GM18519 (cell line): Measurements from ENCODE around the gene PLPPR1.
"Not testable (repeated sequence)": the region's sequence is repeated elsewhere in the genome, so short reads cannot be mapped to it uniquely, and the experiment has no call there.

Experiments
- ATAC-seq: cut with Tn5 transposase; IDR thresholded peaks from one replicate; pipeline ENCODE4 v1.9.1; 2021; ENCODE audit warnings: mild to moderate bottlenecking, moderate library complexity; ENCODE audit not compliant: unreplicated experiment, low FRiP score

The PLPPR1 gene

DNA sequence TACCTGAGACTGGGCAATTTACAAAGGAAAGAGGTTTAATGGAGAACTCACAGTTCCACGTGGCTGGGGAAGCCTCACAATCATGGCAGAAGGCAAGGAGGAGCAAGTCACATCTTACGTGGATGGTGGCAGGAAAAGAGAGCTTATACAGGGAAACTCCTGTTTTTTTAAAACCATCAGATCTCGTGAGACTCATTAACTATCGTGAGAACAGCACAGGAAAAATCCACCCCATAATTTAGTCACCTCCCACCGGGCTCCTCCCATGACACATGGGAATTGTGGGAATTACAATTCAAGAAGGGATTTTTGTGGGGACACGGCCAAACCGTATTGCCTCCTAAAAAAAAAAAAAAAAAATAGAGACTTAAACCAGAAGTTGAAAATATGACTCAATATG, 11.1 kb downstream of the PLPPR1 start:
- not testable (repeated sequence) for ATAC-seq

DNA sequence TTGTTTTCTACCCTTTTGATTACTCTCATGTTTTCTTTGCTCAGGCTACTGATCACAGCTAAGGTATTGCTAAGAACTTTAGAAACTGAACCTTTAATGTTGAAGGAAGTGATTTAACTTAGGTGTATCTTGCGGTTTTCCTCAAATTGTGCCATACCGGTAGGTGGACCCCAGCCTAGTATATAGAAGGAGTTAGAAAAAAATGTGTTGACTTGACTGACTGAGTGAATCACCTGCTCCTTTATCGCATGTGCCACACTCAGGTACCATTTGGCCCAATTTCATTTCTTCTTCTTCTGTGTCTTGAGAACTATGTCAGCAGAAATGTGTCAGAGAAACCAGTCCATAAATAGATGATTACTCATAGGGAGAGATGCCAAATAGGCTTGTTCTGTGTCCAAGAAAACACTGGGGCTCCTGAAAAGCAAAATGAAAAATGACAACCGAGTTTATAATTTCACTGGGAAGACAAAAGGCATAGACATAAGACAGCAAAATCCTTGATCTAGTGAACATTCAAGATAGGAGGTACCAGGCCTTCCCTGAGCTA, 19.4 kb downstream of the PLPPR1 start:
- ATAC-seq = no peak

DNA sequence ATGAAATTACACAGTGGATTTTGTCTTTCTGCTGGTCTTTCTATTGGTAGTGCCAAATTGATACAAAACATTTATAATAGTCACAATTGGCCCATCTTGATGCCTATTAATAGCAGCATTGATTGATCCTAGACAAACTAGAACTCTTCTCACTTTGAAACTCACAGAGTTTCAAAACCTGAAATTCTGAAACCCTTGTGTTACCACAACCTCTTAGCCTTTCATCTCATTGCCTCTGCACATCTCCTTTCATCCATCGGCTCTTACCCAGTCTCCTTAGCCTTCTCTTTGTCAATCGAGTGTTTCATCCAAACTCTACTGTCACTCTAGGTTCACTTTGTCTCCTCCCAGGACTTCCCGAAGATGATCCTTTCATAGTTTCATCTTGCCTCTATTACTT, 22.1 kb downstream of the PLPPR1 start:
- ATAC-seq = no peak

DNA sequence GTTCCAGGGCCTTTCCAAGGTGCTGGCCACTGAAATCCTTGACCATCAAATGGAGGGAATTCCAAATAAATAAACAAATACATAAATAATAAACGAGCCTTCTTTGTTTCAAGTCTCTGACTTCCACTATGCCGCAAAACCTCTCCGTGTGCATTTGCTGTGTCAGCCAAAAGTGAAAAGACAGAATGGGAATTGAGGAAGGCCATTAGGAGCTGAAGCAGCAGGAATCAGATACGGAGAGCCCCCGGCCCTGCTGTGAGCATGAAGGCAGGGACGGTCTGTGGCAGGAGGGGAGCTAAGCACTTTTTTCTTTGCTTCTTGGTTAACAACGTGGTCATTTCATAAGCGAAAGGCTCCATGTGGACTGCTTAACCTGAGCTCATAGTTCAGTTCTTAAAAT, 26.1 kb downstream of the PLPPR1 start:
- ATAC-seq = no peak

DNA sequence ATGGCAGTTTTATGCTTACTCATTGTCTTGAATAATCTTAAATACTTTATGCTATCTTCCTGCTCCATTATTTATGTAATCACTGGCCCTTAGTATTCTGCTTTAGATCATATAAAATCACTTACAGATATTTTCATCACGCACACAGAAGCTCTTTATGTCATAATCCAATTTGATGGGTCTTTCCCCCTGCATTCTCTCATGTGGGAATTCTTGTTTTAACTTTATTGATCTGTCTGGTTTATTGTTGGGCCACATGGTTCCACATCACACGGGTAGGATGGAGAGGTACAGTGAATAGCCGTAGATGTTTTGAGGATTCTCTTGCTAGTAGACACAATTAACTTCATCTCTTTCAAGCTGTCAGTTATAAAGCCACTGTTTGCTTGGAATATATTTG, 27.0 kb downstream of the PLPPR1 start:
- ATAC-seq = no peak

DNA sequence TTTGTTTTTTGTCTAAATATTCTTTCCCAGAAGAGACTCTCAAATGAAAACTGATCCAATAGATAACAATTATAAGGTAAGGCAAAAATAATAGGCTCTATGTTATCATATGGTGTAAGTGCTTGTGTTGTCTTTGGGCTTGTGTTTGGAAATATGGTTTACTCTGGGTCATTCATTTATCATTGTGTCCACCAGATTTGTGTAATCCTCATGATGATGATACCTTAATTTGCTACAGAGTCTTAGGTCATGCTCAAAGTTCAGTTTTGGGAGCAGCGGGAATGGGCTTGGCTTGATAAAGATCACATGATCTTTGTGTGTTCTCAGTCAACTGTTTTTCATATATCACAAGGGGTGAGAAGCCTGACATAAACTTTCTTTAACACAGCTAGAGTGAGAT, 34.2 kb downstream of the PLPPR1 start:
- ATAC-seq = no peak

DNA sequence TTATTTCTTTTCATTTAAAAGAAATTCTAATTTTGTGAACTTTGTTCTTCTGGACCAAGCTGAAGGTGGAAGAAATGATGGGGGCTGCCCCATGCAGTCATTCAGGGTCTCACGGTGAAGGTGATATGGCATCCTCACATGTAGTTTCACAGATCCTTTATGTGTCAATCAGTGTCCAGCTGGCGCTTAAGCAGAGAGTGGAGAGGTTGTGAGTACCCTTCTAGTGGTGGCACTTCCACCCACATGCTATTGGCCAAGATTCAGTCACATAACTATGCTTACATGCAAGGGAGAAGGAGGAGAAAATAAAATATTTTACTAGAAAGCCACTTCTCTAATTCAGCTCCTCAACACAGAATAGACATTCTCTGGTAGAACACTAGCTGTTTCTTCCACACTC, 34.7 kb downstream of the PLPPR1 start:
- no peak for ATAC-seq

DNA sequence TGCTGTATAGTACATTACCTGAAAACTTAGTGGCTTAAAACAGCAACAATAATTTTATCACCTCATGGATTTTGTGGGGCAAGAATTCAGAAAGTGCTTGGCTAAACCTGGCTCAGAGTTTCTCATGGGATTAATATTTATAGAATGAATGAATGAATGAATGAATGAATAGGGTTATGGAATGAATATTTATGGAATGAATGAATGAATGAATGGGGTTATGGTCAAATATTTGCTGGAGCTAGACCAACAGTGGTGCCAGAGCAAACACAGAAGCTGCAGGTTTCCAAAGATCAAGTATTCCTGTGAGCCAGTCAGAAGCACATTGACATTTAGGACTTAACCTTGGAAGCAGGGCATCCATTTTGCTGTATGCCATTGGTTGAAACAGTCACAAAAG, 35.7 kb downstream of the PLPPR1 start:
- ATAC-seq = no peak

DNA sequence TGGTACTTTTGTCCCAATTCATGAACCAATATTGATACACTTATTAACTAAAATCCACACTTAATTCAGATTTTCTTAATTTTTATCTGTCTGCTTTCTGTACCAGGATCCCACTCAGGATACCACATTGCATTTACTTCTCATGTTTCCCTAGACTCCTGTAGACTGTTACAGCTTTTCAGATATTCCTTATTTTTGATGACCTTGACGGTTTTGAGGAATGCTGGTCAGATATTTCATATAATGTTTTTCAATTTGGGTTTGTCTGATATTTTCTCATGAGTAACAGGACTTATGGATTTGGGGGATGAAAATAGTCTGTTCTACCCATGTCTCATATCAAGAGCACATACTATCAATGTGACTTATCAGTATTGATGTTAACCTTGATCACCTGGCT, 37.4 kb downstream of the PLPPR1 start:
- ATAC-seq = no peak

DNA sequence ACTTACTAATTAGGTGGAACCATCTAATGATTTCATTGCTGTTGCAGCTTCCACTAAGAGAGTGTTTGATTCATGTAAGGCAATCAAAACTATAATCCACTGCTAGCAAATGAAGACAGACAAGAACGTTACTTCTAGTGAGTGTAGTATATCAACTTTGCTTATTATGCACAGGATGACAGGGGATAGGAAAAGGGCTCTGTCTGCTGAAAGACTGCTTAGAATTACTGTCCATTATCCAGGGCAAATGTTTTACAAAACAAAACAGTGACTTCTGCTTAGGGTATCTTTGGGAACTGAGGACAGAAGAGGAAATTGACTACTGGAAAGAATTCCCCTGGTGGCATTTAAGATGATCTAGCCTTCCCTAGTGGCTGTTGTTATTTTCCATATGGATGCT, 40.2 kb downstream of the PLPPR1 start:
- ATAC-seq = no peak

DNA sequence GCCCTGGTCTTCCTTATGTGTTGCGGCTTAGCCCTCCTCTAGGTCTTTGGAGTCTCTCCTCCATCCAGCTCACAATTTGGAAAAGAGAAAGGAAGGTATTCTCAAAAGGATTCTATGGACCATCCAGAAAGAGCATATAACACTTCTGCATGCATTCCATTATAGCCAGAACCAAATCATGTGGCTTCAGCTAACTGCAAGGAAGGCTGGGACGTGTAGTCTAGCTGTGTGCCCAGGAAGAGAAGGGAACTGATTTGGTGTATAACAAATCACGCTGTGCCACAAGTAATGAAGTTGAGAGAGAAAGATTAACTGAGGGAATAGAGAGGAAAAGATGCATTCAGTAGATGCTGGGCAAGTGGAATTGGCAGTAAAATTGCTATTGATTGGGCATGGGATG, 43.7 kb downstream of the PLPPR1 start:
- ATAC-seq = no peak

DNA sequence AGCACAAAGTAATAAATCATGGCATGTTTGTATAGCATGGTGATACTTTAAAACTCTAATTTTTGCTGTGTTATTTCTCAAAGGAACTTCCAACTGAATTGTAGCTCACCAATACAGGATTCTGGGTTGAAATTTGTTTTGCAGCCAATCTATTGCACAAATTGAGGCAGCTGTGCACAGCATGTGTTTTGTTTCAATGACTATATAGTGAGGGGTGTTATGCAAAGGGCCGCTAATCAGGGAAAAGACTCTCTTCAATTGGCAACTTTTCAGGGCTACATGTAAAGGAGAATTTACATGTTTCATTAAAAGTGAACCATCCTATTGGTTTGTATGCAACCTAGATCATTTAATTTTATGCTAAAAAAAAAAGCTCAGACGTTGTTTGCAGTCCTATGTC, 44.6 kb downstream of the PLPPR1 start:
- ATAC-seq = no peak

DNA sequence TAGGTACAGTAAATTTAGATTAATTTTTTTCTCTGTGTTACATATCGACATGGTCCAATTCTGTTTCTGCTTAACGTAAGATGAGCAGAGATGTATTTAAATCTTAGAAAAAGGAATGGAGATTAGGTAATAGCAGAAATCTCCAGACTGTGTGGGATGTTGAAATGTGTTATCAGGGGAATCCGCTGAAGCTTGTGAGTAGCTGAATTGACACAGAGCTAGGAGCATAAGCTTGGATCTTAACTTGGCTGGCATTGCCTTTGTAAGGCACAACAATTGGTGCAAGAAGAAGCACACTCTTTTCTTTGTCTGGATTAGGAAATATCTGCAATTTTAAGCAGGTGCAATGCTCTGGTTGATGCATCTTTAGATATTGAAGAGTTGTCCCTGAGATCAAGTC, 53.1 kb downstream of the PLPPR1 start:
- no peak for ATAC-seq

DNA sequence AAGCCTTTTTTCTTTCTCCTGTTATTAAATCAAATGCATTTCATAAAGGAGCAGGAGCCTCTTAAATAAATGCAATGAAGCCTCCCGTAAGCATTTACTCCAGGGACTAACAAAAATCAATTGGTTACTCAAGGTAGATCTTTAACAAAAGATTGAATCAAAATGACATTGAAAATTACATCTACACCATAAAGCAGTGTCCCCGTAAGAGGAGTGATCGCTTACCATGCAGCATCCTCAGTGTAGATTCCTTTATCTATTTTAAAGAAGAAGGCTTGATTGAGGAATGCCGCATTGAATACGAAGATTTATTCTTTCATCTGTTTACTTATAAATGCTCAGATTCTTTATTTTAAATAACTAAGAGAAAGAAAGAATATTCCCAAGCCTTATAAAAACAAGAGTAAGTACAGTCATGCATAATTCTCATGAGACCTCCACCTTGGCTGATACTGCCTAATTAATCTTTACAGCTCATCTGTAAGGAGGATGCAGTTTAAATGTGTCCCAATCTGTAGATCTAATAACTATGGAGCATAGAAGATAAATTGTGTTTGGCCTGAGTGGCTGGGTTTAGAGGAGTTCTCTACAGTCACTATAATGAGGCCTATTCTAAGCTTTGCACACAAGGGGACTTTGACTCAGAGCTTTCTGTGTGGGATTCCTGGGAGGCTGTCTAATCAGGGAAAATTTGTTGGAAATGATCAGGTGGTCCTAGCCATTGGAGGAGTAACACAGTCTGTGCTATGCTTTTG, 55.1 kb downstream of the PLPPR1 start:
- ATAC-seq = no peak

DNA sequence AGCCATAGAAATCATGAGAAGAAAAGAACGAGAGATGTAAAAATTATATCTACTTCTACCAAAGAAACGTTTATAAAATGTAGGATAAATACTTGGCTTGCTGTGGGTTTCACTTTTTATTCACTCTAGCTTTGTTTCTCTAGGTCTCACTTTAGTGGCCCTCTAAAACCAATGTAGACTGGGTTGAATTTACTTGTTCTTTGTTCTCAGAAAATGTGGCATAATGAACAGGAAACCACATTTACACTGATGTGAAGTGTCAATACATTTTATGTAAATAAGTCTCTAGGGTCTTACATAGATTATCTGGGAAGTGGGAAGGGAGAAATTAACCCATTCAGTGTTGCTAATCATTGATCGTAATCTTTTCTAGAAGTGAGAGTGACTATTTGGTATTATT, 58.9 kb downstream of the PLPPR1 start:
- ATAC-seq = no peak

DNA sequence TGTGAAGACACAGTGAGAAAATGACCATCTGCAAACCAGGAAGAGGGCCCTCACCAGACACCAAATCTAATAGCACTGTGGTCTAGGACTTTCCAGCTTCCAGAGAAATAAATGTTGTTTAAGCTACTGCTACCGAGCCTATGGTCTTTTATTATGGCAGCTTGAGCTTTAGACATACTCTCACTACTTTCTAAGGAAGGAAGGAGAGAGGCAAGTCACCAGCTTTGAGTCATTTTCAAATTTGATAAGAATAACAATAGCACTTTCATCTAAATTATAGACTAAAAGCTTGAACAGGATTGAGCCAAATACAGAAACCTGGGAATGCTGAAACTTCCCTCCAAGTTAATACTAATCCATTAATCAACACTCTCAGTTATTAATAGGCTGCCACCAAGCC, 64.4 kb downstream of the PLPPR1 start:
- no peak for ATAC-seq

DNA sequence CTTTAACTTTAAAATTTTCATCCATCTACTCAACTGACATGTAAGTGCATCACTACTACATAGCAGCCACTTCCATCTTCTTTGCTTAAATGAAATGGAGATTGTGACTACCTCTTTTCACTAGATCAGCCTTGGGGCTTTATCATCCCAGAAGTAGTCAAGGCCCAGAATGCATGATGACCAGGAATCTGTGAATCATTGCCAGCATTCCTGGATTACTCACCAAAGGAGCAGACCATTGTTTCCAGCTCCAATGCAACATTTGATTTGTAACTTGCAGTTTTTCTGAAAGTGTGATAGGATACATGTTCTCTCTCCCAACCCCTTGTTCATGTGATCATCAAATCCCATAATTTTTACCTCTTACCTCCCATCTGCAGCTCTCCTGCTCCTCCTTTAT, 65.1 kb downstream of the PLPPR1 start:
- ATAC-seq = no peak

DNA sequence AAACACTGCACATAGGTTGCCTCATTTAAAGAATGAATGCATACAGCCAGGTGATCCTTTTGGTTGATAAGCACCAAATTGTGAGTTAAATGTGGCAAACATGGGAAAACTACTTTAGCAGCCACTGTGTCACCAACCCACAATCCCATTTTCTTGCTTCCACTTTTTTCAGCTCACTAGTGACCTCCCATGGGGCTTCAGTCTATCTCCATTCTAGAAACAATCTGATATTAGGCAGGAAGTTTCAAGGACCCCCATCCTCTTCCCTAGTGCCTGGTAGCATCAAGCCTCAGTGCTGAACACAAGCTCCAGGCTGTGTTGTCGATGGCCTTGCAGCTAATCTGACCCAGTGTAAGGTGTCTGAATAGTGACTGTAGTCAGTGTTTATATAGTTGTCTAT, 66.2 kb downstream of the PLPPR1 start:
- ATAC-seq = no peak

DNA sequence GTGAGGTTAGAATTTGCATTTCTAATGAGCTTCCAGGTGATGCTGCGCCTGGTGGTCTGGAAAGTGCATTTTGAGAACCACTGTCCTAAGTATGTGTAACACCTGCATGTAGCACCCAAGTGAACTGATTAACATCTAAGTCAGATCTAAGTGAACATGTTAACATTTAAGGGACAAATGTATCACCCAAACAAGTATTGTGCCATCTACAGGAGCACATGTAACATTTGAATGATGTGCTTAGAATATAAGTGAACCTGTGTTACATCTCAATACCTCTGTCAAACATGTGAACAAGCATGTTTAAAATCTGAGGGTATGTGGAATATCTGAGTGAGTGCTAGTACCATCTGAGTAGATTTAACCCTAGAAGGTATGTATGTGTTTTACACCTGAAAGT, 68.7 kb downstream of the PLPPR1 start:
- no peak for ATAC-seq

DNA sequence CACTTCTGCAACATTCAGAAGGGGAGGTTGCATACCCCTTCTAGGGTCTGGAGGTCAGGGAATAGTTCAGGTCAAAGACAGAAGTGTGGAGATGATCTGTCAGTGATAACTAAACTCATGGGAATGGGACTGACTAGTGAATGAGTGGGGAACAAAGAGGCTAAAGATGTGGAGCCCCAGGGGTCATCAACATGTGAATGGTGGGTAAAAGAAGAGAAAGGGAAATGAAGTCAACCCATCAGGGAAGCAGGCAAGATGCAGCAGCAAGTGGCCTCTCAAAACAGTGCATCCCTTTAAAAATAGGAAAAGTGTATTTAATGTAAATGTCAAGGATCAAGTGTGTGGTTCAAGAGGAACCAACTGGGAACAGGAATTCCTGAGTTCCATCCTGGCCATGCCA, 69.9 kb downstream of the PLPPR1 start:
- ATAC-seq = no peak

DNA sequence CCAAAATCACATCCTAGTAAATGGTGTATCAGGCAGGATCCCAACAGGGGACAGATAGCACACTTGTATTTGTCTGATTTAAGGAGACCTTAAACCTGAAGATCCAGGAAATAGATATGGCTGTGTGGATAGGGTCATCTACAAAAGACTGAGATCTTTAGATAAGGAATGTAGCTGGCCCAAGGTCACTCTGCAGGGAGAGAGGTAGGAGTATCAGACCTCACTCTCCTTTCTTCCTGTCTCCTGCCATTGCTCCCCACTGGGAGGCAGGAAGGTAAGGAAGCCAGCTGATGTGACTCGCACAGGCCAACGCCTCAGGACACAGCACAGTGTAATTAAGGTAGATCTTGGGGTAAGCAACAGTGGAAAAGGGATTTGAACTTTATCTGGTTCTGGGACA, 85.8 kb downstream of the PLPPR1 start:
- ATAC-seq = no peak

DNA sequence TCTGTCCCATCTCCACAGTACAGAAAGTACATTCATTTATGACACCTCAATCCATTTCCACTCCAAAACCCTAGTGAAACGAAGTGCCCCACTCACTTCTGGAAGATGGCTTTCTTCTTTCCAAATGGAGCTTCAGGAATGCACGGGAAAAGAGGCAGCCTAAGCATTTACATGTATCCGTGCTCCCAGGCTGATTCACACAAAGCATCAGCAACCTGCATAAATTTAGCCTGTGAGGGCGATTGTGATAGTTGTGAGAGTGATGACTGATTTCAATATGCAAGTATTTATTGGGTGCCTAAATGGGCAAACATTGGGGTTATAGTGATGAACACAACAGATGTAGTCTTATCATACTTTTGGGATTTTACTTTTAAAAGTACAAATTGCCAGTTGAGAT, 86.6 kb downstream of the PLPPR1 start:
- ATAC-seq = no peak

DNA sequence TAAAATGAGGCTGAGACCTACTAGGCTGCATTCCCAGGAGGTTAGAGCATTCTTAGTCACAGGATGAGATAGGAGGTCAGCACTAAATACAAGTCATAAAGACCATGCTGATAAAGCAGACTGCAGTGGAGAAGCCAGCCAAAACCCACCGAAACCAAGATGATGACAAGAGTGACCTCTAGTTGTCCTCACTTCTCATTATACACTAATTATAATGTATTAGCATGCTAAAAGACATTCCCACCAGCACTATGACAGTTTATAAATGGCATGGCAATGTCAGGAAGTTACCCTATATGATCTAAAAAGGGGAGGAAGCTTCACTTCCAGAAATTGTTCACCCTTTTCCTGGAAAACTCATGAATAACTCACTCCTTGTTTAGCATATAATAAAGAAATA, 88.6 kb downstream of the PLPPR1 start:
- ATAC-seq = no peak
